VCaP (cell line): ENCODE data around the gene NYNRIN.

Source experiments
- H3K27ac ChIP-seq: fragments of 450-650 bp; 2 replicates; pipeline ENCODE4 v1.5.1; 2017
- TF ChIP-seq, protein P1 (sequence below): fragments of 450-650 bp; conservative IDR thresholded peaks from 2 replicates; pipeline ENCODE4 v1.5.1; 2017; ENCODE audit warnings: mild to moderate bottlenecking, moderate library complexity

The NYNRIN gene

DNA sequence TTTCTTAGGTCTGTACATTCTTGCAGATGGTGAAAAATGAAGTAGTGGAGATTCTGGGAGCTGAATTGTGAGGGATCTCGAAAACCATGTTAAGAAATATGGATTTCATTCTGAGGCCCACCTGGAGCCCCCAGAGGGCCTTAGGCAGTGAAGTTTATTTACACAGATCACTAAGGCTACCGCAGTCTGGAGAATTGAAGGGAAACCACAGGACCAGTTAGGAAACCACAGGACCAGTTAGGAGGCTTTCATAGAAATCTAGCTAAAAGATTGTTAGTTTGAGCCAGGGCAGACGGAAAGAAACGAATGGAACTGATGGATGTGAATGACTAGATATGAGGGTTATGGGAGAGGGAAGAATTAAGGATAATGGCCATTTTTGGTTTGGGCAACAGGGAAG is 23.5 kb downstream of the NYNRIN start:
- TF ChIP-seq, protein P1, sequence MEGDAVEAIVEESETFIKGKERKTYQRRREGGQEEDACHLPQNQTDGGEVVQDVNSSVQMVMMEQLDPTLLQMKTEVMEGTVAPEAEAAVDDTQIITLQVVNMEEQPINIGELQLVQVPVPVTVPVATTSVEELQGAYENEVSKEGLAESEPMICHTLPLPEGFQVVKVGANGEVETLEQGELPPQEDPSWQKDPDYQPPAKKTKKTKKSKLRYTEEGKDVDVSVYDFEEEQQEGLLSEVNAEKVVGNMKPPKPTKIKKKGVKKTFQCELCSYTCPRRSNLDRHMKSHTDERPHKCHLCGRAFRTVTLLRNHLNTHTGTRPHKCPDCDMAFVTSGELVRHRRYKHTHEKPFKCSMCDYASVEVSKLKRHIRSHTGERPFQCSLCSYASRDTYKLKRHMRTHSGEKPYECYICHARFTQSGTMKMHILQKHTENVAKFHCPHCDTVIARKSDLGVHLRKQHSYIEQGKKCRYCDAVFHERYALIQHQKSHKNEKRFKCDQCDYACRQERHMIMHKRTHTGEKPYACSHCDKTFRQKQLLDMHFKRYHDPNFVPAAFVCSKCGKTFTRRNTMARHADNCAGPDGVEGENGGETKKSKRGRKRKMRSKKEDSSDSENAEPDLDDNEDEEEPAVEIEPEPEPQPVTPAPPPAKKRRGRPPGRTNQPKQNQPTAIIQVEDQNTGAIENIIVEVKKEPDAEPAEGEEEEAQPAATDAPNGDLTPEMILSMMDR: no peak
- no peak overlapping the region for H3K27ac ChIP-seq

DNA sequence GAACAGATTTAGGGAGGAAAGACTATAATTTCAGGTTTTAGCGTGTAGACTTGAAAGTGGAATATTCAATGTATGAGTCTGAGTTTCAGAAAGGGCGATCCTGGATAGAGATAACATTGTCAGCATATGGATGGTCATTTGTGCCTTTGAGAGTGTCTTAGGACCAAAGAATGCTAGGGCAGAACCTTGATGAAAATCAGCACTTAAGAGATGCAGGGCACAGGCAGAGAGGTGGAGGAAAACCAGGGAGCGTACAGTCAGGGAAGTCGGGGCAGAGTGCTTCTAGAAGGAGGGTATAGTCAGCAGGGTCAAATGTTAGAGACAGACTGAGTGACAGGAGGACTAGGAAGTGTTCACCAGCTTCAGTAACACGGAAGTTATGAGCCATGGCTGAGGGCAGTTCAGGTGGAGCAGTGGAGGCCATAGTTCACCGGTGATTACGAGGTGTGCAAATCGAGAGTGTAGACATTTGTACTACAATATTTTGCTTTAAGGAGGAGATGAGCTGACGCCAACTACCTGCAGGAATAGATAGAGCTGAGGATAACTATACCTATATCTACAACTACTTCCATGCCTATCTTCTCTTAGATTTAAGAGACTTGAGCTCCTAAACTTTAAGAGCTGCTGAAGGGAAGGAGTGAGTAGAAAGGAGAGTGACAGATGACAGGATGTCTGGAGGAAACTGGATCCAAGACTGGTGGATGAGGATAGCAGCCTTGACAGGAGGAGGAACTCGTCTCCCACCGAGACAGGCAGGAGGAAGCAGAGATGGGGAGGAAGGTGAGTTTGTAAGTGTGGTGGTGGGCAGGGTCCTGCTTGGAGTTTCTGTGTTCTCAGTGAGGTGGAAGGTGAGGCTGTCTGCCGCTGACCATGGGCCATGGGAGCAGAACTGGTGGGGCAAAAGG is 24.1 kb downstream of the NYNRIN start:
- H3K27ac ChIP-seq: no peak overlapping the region
- TF ChIP-seq, protein P1: no peak

DNA sequence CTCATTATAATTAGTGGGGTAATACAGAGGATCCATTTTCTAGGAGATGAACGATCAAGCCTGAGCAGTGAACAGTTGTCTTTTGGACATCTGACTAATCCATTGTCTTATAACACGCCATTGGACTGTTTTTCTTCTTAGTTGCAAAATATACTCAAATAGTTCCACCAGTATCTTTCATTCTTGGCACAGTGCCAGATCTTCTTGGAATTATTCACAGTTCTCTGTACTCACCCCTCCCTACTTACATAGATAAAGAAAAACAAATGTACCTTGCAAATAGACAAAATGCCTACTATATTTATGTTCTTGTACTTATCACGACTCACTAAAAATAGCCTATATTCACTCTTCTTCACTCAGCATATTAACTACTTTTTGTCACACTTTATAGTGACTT is 26.9 kb downstream of the NYNRIN start:
- H3K27ac ChIP-seq: 0 out of 2 replicates have a peak overlapping the region, but pooled peaks have one; percentile 8

DNA sequence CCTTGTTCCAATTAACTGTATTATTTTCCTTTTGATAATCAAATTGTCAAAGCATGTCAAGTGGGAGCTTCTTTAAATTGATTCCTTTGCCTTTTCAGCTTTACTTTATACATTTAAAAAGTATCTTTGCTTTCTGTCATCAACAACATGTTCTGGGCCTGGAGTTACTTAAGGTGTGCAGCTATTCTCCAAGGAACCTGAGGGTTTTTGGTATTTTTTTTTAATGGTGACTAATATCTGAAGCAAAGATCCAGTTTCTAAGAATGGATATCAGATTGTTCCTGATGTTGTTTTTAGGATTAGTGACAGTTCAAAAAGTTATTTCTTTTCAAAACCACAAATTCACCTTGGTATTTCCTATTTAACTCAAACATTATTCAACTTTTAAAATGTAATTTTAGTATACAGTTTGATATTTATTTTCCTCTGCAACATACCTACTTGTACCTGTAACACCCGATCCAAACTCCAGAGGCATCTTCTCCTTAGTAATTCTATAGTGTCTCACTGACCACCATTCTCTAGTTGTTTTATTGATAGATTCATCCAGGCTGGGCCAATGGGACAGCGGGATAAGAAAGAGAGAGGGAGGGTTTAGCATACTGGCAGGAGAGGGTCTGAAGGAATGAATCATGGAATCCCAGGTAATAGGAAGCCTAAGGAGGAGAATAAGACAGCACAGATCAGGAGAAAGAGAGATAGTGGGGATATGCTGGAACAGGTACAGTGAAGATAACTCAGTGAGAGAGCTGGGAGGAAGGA is 27.5 kb downstream of the NYNRIN start:
- TF ChIP-seq, protein P1: no peak
- 0 out of 2 replicates have a peak overlapping the region, but pooled peaks have one; percentile 8 for H3K27ac ChIP-seq

More for the DNA sequence above, 26.9 kb downstream of the NYNRIN start:
- TF ChIP-seq, protein P1: no peak

DNA sequence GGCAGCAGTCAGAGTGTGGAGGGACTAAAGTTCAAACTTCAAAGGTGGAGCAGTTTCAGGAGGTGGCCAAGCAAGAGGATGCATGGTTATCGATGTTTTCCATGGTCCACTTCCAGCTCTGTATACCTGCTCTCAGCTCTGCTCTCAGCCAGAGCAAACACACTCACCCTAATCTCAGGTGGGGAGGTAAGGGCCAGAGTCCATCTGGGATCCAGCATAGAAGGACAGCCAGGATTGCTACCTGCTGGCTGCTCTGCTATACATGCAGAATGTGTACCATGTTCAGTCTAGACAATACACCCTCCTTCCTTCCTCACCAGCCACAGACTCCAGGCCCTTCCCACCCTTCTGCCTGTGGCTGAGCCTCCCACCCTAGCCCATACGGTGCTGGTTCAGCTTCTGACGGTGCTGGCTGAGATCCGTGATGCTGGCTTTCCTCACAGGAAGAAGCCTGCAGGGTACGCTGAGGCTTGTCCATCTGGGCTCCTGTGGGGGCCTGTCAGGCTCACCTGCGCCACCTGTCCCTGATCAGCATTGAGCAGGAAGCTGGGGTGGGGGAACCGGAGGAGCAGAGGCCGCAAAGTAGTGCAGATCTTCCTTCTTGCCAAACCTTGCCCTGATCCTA is 28.2 kb downstream of the NYNRIN start:
- TF ChIP-seq, protein P1: no peak
- H3K27ac ChIP-seq: no peak overlapping the region

DNA sequence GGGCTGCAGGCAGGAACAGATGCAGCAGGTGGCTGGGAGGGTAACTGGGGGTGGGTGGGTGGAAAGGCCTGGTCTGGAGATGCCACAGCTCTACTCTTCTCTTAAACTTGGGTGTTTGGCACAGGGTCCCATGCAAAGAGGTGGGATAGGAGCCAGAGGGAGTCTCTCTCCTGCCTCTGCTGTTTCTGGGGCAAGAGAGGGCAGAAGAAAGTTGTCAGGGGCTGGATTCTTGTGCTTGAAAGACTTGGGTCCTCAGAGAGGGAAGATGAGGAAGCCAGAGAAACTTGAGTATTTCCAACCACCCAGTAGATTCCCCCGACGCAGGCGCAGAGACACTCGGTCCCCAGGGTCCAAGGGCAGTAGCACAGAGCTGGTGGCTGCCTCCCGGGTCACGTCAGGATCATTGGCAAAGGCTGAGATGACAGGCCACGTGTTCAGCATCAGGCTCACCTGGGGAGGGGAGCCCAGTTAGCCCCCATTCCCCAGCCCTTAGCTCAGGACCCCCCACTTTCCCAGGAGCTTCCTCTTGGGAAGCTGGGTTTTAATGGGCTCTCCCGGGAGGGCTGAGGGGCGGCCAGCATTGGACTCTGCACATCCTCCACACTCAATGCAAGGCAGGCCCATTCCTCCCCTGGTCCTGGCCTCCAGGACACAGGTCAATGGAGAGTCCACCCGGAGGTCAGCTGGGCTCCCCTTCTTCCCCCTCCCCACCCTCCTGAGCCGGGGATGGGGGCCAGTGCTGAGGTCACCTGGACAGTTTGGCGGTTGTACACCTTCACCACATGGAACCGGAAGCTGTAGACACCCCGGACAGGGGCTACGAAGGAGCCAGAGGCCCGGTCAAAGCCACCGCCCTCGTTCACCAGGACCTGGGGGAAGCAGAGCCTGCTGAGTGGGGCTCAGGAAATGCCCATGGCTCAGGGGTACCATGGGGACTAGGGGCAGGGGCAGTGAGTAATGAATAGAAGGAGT is 29.0 kb downstream of the NYNRIN start:
- no peak overlapping the region for H3K27ac ChIP-seq

More for the DNA sequence above, 29.0 kb downstream of the NYNRIN start:
- TF ChIP-seq, protein P1: no peak
